HepG2 (cell line): ENCODE measurements around the gene BANP. TPM values are rescaled to one million over a fixed set of nuclear protein-coding genes. Genes with fewer than 3 reads are reported as not detected.
A peak's percentile ranks its signal among the peaks of the same experiment; 100 is the strongest.

Source experiments
- ADNP ChIP-seq: sonication (generic); formaldehyde crosslinking; IDR thresholded peaks from 2 replicates; pipeline ENCODE4 v1.4.0; 2020; ENCODE audit warnings: missing genetic modification reagents
- E2F2 ChIP-seq: sonication (generic); formaldehyde crosslinking; IDR thresholded peaks from 2 replicates; pipeline ENCODE4 v1.4.0; 2020; ENCODE audit warnings: missing genetic modification reagents, borderline replicate concordance
- ERF ChIP-seq: IDR thresholded peaks from 2 replicates; pipeline ENCODE4 v1.6.1; 2018; ENCODE audit warnings: missing biosample characterization, missing genetic modification reagents
- GATAD1 ChIP-seq: IDR thresholded peaks from 2 replicates; pipeline ENCODE4 v1.6.1; 2016; ENCODE audit warnings: missing genetic modification reagents, missing compliant biosample characterization
- HDAC1 ChIP-seq: sonication (generic); formaldehyde crosslinking; IDR thresholded peaks from 2 replicates; pipeline ENCODE4 v1.5.1; 2020; ENCODE audit warnings: mild to moderate bottlenecking, missing genetic modification reagents
- HNF1A ChIP-seq, 2 experiments: sonication (generic) in 1 of 2; formaldehyde crosslinking in 1 of 2; IDR thresholded peaks; 2 replicates each; pipeline versions ENCODE4 v1.4.0 to v1.6.1; 2016 to 2020; ENCODE audit warnings: borderline replicate concordance in 1 of 2, low read depth in 1 of 2, mild to moderate bottlenecking in 1 of 2, missing genetic modification reagents in 1 of 2
- ISL2 ChIP-seq: sonication (generic); formaldehyde crosslinking; IDR thresholded peaks from 2 replicates; pipeline ENCODE4 v1.5.0; 2020; ENCODE audit warnings: missing genetic modification reagents
- NBN ChIP-seq: fragments of 450-650 bp; conservative IDR thresholded peaks from 2 replicates; pipeline ENCODE4 v1.6.1; 2017
- NFKB2 ChIP-seq: sonication (generic); formaldehyde crosslinking; IDR thresholded peaks from 2 replicates; pipeline ENCODE4 v1.4.0; 2020; ENCODE audit warnings: missing genetic modification reagents, borderline replicate concordance
- PLSCR1 ChIP-seq: sonication (generic); formaldehyde crosslinking; IDR thresholded peaks from 2 replicates; pipeline ENCODE4 v1.5.0; 2020; ENCODE audit warnings: missing genetic modification reagents, mild to moderate bottlenecking, borderline replicate concordance
- SOX13 ChIP-seq, 3 experiments: fragments of 450-650 bp in 1 of 3; sonication (generic) in 1 of 3; formaldehyde crosslinking in 1 of 3; IDR thresholded peaks in 2 of 3; conservative IDR thresholded peaks in 1 of 3; 2 replicates each; pipeline versions ENCODE4 v1.5.0 to v1.6.1; 2016 to 2020; ENCODE audit warnings: antibody characterized with exemption in 1 of 3, mild to moderate bottlenecking in 1 of 3, missing compliant biosample characterization in 1 of 3, missing genetic modification reagents in 1 of 3, moderate library complexity in 1 of 3
- SP2 ChIP-seq: sonication (generic); formaldehyde crosslinking; IDR thresholded peaks from 2 replicates; pipeline ENCODE4 v1.5.1; 2020; ENCODE audit warnings: mild to moderate bottlenecking, missing genetic modification reagents
- ZKSCAN5 ChIP-seq: sonication (generic); formaldehyde crosslinking; IDR thresholded peaks from 2 replicates; pipeline ENCODE4 v1.5.1; 2020; ENCODE audit warnings: mild to moderate bottlenecking, missing genetic modification reagents
- ZNF331 ChIP-seq: sonication (generic); formaldehyde crosslinking; IDR thresholded peaks from 2 replicates; pipeline ENCODE4 v1.4.0; 2020; ENCODE audit warnings: missing genetic modification reagents
- ZNF350 ChIP-seq: sonication (generic); formaldehyde crosslinking; IDR thresholded peaks from 2 replicates; pipeline ENCODE4 v1.4.0; 2020; ENCODE audit warnings: mild to moderate bottlenecking, low read depth, missing genetic modification reagents, borderline replicate concordance
- ZNF543 ChIP-seq: sonication (generic); formaldehyde crosslinking; IDR thresholded peaks from 2 replicates; pipeline ENCODE4 v1.4.0; 2020; ENCODE audit warnings: mild to moderate bottlenecking, missing genetic modification reagents
- ZNF687 ChIP-seq: sonication (generic); formaldehyde crosslinking; IDR thresholded peaks from 2 replicates; pipeline ENCODE4 v1.5.1; 2020; ENCODE audit warnings: mild to moderate bottlenecking, missing genetic modification reagents, moderate library complexity
- ZNF792 ChIP-seq: IDR thresholded peaks from 2 replicates; pipeline ENCODE4 v1.6.1; 2016
- ZSCAN9 ChIP-seq: IDR thresholded peaks from 2 replicates; pipeline ENCODE4 v1.6.1; 2016; ENCODE audit warnings: borderline replicate concordance
- polyA plus RNA-seq, 8 experiments: library from polyadenylated mRNA; depleted of rRNA in 3 of 8; stranded (reverse) in 7 of 8; unstranded in 1 of 8; fragments of >200 nt; fragmentation: Illumina TruSeq in 4 of 8; extraction: Trizol in 4 of 8; gene quantifications; 2 replicates each; pipeline versions ENCODE4 v1.2.1 to v1.2.3, GENCODE V29; 2011 to 2016; ENCODE audit warnings: low read depth in 4 of 8, missing spikeins in 1 of 8, mixed read lengths in 1 of 8; ENCODE audit not compliant: insufficient read depth in 1 of 8
- total RNA-seq, 5 experiments: library from RNA; depleted of rRNA; stranded (reverse); fragments of >200 nt; fragmentation: Illumina TruSeq; extraction: Trizol; gene quantifications; 2 replicates each; pipeline ENCODE4 v1.2.3, GENCODE V29; 2016; ENCODE audit warnings: low read depth in 1 of 5

The BANP gene
- total and polyA plus RNA-seq, 2 of the 13 experiments (the other 11 are each of a cell fraction or from before 2014, with no cell fraction given): 20.2 to 23.8 TPM

- TF ChIP-seq HDAC1 (no peak), ZNF792 (CRISPR knock-in tag) (0 out of 2 replicates have a peak, but pooled peaks have one; percentile 10), NBN (no peak), ZNF543 (CRISPR knock-in tag) (no peak), ZSCAN9 (CRISPR knock-in tag) (0 out of 2 replicates have a peak, but pooled peaks have one; percentile 33), SOX13 (IDR thresholded peaks at IDR 0.05) (no peak), SOX13 (CRISPR knock-in tag; conservative IDR thresholded peaks at IDR 0.05 in 1 of 2, IDR thresholded peaks at IDR 0.05 in 1 of 2) (peak in 1 of 2 experiments; percentile 41; a peak in 2 of 4 replicates), HNF1A (IDR thresholded peaks at IDR 0.05; ENCODE audit: low read depth) (0 out of 2 replicates have a peak, but pooled peaks have one; percentile 11), HNF1A (CRISPR knock-in tag; IDR thresholded peaks at IDR 0.05; ENCODE audit: borderline replicate concordance) (no peak), ISL2 (CRISPR knock-in tag) (peak; percentile 63; the same call in 1 of the 2 replicates), ERF (CRISPR knock-in tag) (peak; percentile 16; the same call in 1 of the 2 replicates), GATAD1 (peak; percentile 26; the same call in 1 of the 2 replicates), ZNF687 (CRISPR knock-in tag) (peak; percentile 93), PLSCR1 (CRISPR knock-in tag) (0 out of 2 replicates have a peak, but pooled peaks have one; percentile 37), ZNF331 (CRISPR knock-in tag) (peak; percentile 64), NFKB2 (0 out of 2 replicates have a peak, but pooled peaks have one; percentile 14), ADNP (CRISPR knock-in tag) (no peak), ZKSCAN5 (no peak), E2F2 (no peak), SP2 (CRISPR knock-in tag) (no peak), ZNF350 (CRISPR knock-in tag) (no peak)
Observed at GRCh38 chr16:87948119-87948545, 3.1 kb upstream of the BANP start (continued).
